Epidermal melanocyte (primary cell): ENCODE measurements around the gene MYBPC1.

Experiments
- DNase-seq: peaks from one replicate; pipeline ENCODE4 v3.0.0; 2011; ENCODE audit warnings: low spot score; ENCODE audit not compliant: insufficient read length

MYBPC1 gene

DNA sequence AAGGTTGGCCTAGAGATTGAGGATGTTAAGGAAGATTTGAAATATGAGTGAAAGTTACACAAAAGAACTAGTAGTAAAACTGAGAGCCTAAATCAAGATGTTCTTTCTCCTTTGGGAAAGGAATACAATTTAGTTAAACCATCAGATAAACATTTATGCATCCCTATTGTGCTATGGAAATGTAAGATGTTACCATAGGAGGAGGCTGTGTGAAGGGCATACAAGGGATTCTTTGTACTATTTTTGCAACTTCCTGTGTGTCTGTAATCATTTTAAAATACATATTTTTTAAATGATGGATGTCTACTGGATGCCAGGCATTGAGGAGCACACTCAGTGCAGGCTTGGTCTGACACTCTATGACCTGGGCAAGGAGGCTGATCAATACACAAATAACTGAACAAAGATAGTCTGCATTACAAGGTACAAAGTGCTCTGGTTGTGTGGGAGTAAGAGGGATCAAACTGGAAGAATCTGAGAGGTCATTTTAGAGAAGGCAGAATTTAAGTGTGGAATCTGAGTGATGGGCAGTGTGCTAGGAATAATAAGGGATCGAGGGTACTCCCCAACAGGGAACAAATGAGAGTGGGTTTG is 96.8 kb downstream of the MYBPC1 start:
- DNase-seq = no peak

DNA sequence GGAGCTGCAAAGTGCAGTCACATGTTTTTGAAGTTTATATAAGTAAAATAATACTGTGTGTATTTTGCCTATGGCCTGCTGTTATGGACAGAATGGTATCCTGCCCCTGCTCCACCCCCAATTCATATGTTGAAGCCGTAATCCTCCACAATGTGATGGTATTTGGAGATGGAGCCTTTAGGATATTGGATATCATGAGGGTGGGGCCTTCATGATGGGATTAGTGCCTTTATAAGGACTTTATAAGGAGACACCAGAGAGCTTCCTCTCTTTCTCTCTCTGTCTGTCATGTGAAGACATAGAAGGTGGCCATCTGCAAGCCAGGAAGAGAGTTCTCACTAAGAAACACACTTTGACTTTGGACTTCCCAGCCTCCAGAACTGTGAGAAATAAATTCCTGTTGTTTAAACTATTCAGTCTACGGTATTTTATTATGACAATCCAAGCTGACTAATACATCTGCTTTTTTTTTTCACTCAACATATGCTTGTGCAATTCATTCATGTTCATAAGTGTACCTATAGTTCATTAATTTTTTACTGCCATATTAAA is 99.6 kb downstream of the MYBPC1 start:
- no peak for DNase-seq

DNA sequence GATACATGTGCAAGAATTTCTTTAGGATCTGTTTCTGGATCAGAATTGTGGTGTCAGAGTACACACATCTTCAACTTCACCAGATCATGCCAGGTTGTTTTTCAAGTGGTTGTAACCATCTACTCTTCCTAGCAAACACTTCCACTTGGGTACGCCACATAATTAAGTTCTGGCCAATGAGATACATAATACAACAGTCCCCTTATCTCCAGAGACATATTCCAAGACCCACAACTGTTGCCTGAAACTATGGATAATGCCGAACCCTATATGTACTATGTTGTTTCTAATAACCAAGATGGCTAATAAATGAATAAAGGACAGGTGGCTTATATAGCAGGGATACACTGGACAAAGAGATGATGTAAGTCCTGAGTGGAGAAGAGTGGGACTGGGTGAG is 100.2 kb downstream of the MYBPC1 start:
- no peak for DNase-seq

DNA sequence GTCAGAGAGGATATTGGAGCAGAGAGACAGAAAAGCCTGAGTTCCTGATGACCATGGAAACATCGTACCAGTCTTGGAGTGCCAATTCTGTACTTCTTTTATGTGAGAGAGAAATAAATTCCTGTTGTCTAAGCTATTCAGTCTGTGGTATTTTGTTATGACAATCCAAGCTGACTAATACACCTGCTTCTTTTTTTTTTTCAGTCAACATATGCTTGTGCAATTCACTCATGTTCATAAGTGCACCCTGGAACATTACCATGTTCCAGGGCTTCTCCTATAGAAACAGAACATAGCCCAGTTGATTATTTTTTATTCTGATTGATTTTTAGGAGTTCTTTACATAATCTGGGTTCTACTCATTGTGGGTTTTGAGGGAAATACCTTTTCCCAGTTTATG is 100.9 kb downstream of the MYBPC1 start:
- no peak for DNase-seq

DNA sequence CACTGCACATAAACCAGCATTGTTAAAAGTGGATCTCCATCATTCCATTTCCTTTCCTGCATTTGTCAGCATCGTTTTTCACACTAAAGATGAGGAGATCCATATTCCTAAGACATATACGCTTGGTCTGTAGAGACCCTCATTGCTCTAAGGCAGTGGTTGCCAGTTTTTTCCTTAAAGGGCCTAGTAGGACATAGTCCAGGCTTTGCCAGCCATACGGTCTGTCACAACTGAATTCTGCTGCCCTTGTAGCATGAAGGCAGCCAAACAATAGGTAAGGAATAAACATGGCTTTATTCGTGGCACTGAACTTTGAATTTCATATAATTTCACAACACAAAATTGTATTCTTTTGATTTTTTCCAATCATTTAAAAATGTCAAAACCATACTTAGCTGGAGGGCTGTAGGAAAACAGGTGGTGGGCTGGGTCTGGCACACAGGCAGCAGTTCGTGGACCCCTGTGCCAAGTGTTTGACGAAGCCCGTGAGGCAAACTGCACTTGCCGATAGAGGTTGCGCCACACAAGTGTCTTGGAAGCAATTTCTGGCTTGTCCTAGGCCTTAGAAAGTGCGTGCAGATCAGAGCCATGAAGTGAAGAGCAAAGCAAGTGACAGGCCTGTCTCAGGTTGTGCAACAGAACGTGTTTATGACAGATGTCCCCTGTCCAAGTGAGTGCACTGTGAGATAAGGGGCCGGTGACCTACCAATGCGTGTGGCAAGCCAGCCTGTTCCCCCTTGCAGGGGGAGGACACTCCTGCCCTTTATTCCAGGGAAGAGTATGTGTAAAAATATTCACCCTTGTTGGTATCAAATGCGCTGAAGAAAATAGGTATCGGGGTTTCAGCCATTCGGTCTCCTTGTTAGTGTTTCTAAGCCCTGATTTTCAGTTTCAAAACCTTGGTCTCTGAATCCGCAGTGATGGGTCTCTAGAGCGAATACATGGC is 101.8 kb downstream of the MYBPC1 start:
- DNase-seq = no peak

DNA sequence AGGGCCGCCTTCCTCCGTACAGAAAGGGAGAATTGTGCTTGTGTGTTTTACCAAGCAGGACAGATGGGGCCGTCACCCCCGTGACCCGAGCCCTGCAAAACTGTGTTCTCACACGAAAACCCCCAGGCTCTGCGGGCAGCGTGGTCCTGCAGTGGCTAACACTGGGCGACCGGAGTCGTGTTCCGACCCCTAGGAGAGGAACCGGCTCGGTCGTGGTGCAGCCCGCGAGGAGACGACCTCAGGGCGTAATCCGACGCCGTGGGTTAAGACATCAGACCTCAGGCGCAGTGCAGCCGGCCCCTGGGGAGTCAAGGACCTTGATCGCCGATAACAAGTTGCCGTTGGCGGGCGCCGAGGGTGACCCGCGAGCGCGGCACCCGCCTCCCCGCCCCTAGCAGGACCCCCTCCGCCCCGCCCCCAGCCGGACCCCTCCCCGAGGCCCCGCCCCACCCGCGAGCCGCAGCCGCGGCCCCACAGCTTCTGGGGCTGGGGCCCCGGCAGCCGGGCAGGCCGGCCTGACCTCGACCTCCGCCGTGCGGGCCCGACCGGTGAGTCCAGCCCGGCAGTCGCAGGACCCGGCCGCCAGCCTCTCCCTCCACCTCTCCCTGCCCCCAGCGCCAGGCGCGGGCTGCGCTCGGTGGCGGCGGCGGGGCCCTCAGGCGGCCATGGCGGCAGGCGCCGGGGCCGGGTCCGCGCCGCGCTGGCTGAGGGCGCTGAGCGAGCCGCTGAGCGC is 102.6 kb downstream of the MYBPC1 start, which contains the start of gene CHPT1:
TSS of gene CHPT1 (plus strand) at position 444 of the 733 bp plus-strand sequence. CDS start at position 666, 222 bp downstream.
- DNase-seq = no peak

DNA sequence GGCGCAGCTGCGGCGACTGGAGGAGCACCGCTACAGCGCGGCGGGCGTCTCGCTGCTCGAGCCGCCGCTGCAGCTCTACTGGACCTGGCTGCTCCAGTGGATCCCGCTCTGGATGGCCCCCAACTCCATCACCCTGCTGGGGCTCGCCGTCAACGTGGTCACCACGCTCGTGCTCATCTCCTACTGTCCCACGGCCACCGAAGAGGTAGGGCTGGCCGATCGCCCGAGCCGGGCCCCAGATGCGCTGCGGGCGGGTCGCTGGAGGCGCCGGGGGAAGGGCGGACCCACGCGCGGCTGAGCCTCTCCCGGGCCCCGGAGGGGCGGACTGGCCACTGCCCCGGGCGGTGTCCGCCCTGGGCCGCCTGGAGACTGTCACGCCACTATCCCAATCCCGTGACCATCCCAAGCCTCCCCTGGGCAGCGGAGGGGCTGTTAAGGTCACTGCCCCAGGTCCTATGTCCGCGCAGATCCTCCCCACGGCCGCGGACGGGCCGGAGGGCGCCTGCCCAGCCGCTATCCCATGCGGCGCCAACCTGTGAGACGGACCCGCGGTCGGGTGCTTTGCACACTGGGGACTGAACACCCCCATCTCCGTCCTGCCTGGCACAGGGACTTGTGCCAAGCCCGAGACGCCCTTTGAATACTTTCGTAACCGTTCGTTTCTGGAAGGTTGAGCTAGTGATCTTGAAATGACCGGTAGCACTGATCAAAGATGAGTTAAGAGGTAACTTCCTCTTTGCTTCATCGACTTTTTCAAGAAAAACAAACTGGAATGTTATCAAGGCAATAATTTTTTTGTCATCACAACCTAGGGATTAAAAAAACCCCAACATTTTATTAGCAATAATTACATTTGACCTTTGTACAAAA is 103.4 kb downstream of the MYBPC1 start:
- DNase-seq = no peak

DNA sequence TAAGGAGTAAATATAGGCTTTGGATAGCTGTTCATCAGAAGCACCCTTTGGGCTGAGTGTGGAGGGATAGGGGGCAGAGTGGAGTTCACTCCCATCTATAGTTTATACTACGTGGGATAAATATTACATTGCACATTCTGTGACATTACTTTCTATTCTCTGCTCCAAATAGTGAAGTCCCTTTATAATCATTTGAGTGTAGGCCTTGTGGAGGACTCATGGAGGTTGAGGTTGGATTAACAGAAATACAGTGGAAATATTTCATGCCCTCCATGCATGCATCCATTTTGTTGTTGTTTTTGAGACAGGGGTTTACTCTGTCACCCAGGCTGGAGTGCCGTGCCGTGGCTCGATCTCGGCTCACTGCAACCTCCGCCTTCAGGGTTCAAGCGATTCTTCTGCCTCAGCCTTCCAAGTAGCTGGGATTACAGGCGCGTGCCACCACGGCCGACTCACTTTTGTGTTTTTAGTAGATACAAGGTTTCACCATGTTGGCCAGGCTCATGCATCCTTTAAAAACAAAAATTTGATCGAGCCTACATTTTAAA is 104.1 kb downstream of the MYBPC1 start:
- DNase-seq = no peak

DNA sequence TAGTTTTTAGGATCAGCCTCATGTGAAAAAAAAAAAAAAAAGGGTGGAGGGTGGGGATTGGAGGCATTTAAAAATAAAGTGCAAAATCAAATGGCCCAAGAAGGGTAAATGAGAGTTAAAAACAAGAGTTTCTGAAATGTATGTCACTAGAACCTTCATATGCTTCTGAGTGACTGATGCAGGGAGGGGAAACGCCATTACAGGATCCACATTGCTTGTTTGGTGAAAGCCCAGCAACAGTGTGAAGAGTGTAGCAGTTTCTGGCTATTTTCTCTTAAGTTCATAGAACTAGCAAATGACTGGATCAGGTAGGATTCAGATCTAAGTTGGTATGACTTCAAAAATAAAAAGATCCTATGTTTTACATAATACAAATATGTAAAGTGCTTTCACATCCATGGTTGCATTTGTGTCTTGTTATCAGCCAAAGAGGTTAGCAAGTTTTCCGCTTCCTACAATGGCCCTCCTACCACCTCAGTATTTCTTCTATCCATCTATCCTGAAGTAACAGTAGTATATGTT is 105.6 kb downstream of the MYBPC1 start:
- no peak for DNase-seq

DNA sequence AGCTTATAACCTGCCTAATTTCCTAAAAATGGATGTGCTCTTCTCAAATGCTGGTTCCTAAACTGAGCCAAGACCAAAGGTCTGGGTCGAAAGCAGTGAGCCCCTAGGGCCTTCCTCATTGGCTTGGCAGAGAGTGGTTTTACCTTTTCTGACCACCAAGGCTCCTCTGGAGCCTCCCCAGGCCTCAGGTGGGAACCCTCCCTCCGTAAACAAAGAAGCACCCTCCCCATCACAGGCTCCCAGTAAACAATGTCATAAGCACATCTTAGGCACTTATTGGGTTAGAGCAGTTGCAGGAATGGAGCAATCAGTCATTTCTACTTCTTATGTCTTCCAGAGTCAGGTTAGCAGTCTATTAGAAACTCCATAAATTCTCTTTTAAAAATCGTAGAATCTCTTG is 108.7 kb downstream of the MYBPC1 start:
- DNase-seq = no peak

DNA sequence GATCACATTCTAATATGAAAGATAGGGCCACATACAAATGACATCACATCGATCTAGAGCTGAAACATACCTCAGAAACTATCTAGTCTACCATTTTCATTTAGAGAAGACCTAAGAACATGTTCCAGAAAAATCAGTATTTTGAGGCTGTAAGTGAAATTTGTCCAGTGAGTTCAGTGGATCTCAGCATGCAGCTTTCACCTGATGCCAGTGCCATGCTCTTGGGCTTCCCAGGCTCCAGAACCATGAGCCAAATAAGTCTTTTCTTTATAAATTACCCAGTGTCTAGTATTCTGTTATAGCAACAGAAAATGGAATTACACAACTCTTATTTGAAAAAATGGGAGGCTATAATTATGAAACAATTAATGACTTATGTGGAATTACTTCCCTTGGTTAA is 111.6 kb downstream of the MYBPC1 start:
- no peak for DNase-seq

DNA sequence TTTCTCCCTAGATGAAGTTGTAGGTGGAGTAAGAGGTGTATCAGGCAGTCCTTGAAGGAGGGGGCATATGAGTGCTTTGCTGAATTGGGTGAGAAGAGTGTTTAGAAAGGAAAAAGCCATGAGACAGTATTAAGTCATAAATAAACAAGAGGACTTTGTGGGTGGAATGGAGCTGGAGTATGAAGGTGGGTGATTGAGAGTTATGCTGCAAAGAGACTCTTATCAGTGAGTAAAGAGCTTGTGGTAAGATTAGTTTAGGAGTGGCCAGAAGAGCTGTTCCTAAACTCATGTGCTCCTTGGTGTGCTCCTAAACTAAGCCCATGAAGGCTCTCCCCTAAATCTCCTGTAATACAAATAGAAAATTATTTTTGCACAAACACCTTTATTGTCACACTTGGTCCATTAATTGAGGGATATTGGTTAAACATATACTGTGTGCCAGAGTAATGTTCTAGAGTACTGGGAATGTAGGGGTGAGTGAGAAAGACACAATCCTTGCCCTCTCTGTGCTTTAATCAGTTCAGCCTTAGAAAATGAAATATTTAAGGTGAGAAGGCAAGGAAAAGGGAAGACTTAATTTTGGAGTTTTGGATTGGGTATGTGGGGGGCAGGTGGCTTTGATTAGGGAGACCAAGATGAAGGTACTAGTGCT is 112.5 kb downstream of the MYBPC1 start:
- DNase-seq = no peak

DNA sequence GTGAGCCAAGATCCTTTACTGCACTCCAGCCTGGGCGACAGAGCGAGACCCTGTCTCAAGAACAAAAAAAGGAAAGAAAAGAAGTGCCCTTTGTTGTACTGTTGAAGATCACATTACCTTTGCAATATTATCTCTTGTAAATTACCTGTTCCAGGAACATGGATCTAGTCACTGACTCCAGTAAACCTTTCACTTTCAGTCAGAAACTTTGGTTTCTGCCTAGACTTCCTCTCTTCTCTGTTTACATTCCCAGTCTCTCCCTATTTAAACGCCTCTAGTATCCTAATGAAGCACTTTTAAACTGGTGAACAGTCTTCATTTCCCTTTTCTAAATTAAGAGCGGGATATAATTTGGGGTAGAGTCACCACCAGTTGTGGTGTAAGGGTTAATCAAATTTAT is 115.5 kb downstream of the MYBPC1 start:
- DNase-seq = no peak

DNA sequence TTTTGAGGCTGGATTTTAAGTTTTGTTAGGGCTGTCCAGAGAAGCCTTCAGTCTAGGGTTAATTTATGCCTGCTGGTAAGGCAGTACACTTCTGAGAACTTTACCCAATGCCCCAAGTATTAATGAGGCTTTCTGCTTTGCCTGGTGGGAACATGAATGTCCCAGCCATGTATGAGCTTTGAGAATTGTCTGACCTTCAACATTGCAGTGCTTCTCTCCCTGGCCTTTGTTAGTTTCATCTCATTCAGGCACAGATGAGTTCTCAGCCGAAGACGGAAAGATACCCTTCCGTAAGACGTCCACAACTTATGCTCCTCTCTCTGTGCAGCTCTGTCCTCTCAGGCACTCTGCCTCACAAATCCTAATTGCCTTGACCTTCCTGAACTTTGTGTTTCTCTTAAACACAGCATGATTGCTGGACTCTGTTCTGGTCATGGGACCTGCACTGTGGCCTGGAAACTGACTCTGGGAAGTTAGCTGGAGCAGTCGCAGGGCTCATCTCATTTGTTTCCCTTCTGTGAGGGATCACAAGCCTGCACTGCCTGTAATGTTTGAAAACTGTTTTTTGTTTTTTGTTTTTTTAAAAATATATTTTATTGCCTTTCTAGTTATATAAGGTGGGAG is 118.4 kb downstream of the MYBPC1 start:
- peak; percentile 46 for DNase-seq

DNA sequence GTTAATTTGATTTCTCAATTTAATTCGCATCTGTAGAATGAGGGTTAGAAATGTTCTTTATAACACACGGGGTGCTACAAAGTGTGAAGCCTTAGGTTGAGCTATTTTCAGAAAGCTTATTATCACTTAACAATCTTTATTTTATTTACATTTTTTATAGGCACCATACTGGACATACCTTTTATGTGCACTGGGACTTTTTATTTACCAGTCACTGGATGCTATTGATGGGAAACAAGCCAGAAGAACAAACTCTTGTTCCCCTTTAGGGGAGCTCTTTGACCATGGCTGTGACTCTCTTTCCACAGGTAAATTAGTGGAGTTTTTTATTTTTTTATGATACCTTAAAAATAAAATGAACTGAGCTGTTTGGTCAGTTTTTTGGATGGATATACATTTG is 119.2 kb downstream of the MYBPC1 start:
- DNase-seq = no peak

DNA sequence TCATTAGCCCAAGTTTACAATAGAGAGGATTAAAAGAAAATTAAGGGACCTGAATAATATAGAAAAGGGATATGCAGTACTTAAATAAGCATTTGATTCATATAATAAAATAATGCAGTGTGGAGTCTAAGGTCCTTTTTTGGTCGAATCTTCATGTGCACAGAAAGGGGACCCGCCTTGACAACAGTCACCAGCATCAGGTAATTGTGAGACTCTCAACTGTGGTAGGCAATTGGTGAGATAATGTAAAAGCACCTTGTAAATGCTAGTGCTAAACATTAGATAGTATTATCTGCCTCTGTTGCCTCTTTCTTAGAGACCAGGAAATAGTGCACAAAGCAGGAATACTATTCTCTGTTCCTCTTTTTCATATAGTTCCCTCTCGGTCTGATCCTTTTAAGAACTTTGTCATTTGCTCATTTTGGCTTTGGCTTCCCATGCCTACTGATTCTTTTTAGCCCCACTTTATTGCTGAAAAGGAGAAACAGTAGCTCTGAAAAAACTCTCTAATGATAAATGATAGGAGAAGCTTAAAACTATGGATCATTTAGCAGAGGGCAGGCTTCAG is 120.2 kb downstream of the MYBPC1 start:
- no peak for DNase-seq

DNA sequence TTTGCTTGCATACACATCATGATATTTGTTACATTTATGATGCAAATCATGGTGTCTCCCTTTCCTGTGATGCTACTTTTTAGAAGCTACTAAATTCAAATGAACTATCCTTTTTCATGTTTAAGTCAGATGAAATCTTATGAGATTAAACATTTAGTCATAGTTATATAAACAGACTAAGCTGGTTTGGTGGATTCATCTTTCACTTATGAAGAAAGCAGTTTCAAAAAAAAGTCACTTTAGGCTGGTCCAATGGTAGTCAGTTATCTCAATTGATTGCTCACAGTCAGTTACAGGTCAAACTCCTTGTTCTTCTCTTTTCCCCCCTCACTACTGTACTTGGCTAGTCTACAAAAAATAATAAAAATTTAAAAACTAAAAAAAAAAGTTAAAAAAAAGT is 124.8 kb downstream of the MYBPC1 start:
- no peak for DNase-seq

DNA sequence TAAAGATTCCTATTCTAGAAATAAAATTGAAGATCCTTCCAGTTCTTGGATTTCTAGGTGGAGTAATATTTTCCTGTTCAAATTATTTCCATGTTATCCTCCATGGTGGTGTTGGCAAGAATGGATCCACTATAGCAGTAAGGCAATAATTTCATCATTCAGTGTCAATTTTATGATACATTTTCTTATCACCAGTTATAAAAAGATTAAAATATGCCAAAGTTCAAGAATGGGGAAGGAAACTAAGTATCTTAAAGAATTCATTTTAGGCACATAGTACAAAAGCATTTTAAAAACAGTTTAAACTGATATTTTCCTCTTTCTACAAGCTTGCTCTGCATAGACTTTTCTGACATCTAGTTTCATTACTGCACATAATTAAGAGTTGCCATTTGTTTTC is 125.3 kb downstream of the MYBPC1 start:
- DNase-seq = no peak

DNA sequence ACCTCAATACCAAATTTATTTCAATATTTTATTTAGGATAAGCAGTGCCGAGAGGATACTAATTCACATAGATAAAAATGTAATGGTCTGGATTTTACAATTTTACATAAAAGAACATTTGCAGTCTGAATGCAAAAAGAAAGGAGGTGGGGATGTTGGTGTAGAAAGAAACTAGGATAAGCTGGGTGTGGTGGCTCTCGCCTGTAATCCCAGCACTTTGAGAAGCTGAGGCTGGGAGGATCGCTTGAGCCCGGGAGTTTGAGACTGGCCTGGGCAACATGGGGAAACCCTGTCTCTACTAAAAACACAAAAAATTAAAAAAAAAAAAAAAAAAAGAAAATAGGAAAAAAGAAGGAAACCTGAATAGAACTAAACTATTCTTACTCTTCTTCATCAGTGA is 127.6 kb downstream of the MYBPC1 start:
- no peak for DNase-seq
